HepG2 (cell line): ENCODE results near the gene FBXO7. TPM values are rescaled to one million over a fixed set of nuclear protein-coding genes. Genes with fewer than 3 reads are reported as not detected.

Source experiments
- GABPA ChIP-seq, 2 experiments: IDR thresholded peaks; 2 replicates each; pipeline ENCODE4 v1.6.1; 2011 to 2016; ENCODE audit warnings: low read depth in 2 of 2, low read length in 1 of 2, missing biosample characterization in 1 of 2, missing genetic modification characterization in 1 of 2
- GATA4 ChIP-seq: sonication (generic); IDR thresholded peaks from 2 replicates; pipeline ENCODE4 v1.6.1; 2016; ENCODE audit warnings: antibody characterized with exemption, low read depth, borderline replicate concordance
- GATAD2A ChIP-seq: IDR thresholded peaks from 2 replicates; pipeline ENCODE4 v1.6.1; 2016
- HCFC1 ChIP-seq: fragments of 150-350 bp; IDR thresholded peaks from 2 replicates; pipeline ENCODE4 v1.6.1; 2014; ENCODE audit warnings: low read depth, low read length
- MED13 ChIP-seq: sonication (generic); formaldehyde crosslinking; IDR thresholded peaks from 2 replicates; pipeline ENCODE4 v1.5.0; 2020; ENCODE audit warnings: missing genetic modification reagents
- NFKBIZ ChIP-seq: IDR thresholded peaks from 2 replicates; pipeline ENCODE4 v1.6.1; 2018; ENCODE audit warnings: missing genetic modification reagents, missing compliant biosample characterization
- NPAS2 ChIP-seq: sonication (generic); formaldehyde crosslinking; IDR thresholded peaks from 2 replicates; pipeline ENCODE4 v1.8.0; 2022; ENCODE audit warnings: mild to moderate bottlenecking, missing genetic modification reagents, borderline replicate concordance
- RNF2 ChIP-seq: fragments of 450-650 bp; conservative IDR thresholded peaks from 2 replicates; pipeline ENCODE4 v1.6.1; 2016; ENCODE audit warnings: low read depth
- TFAP4 ChIP-seq: sonication (generic); IDR thresholded peaks from 2 replicates; pipeline ENCODE4 v1.6.1; 2016; ENCODE audit warnings: low read depth, borderline replicate concordance
- ZBTB20 ChIP-seq: sonication (generic); formaldehyde crosslinking; IDR thresholded peaks from 2 replicates; pipeline ENCODE4 v1.8.1; 2023; ENCODE audit warnings: missing genetic modification reagents, low read depth, mild to moderate bottlenecking, borderline replicate concordance
- ZFP82 ChIP-seq: sonication (generic); formaldehyde crosslinking; IDR thresholded peaks from 2 replicates; pipeline ENCODE4 v1.5.1; 2020; ENCODE audit warnings: mild to moderate bottlenecking, missing genetic modification reagents, borderline replicate concordance
- ZHX2 ChIP-seq, 2 experiments: sonication (generic) in 1 of 2; formaldehyde crosslinking in 1 of 2; IDR thresholded peaks; 2 replicates each; pipeline versions ENCODE4 v1.6.1 to v1.9.0; 2014 to 2022; ENCODE audit warnings: antibody characterized with exemption in 1 of 2, borderline replicate concordance in 1 of 2, inconsistent platforms in 1 of 2, low read depth in 1 of 2, missing genetic modification reagents in 1 of 2
- ZNF224 ChIP-seq: sonication (generic); formaldehyde crosslinking; IDR thresholded peaks from 2 replicates; pipeline ENCODE4 v1.5.0; 2020; ENCODE audit warnings: mild to moderate bottlenecking, missing genetic modification reagents
- ZNF230 ChIP-seq: sonication (generic); formaldehyde crosslinking; IDR thresholded peaks from 2 replicates; pipeline ENCODE4 v1.4.0; 2020; ENCODE audit warnings: mild to moderate bottlenecking, missing genetic modification reagents
- ZNF510 ChIP-seq: sonication (generic); formaldehyde crosslinking; IDR thresholded peaks from 2 replicates; pipeline ENCODE4 v1.4.0; 2020; ENCODE audit warnings: low read depth, mild to moderate bottlenecking, missing genetic modification reagents
- ZNF556 ChIP-seq: sonication (generic); formaldehyde crosslinking; IDR thresholded peaks from 2 replicates; pipeline ENCODE4 v1.4.0; 2020; ENCODE audit warnings: mild to moderate bottlenecking, missing genetic modification reagents, borderline replicate concordance
- ZNF570 ChIP-seq: sonication (generic); formaldehyde crosslinking; IDR thresholded peaks from 2 replicates; pipeline ENCODE4 v1.4.0; 2020; ENCODE audit warnings: mild to moderate bottlenecking, missing genetic modification reagents, borderline replicate concordance
- ZNF576 ChIP-seq: sonication (generic); formaldehyde crosslinking; IDR thresholded peaks from 2 replicates; pipeline ENCODE4 v1.4.0; 2020; ENCODE audit warnings: mild to moderate bottlenecking, missing genetic modification reagents
- ZNF800 ChIP-seq: sonication (generic); formaldehyde crosslinking; IDR thresholded peaks from 2 replicates; pipeline ENCODE4 v1.4.0; 2020; ENCODE audit warnings: missing genetic modification reagents
- polyA plus RNA-seq, 8 experiments: library from polyadenylated mRNA; depleted of rRNA in 3 of 8; stranded (reverse) in 7 of 8; unstranded in 1 of 8; fragments of >200 nt; fragmentation: Illumina TruSeq in 4 of 8; extraction: Trizol in 4 of 8; gene quantifications; 2 replicates each; pipeline versions ENCODE4 v1.2.1 to v1.2.3, GENCODE V29; 2011 to 2016; ENCODE audit warnings: low read depth in 4 of 8, missing spikeins in 1 of 8, mixed read lengths in 1 of 8; ENCODE audit not compliant: insufficient read depth in 1 of 8
- total RNA-seq, 5 experiments: library from RNA; depleted of rRNA; stranded (reverse); fragments of >200 nt; fragmentation: Illumina TruSeq; extraction: Trizol; gene quantifications; 2 replicates each; pipeline ENCODE4 v1.2.3, GENCODE V29; 2016; ENCODE audit warnings: low read depth in 1 of 5

Gene FBXO7
- total and polyA plus RNA-seq, 2 of the 13 experiments (the other 11 are each of a cell fraction or from before 2014, with no cell fraction given), result 105 to 172 TPM

- TF ChIP-seq ZHX2 (IDR thresholded peaks at IDR 0.05; ENCODE audit: low read depth), result no peak; the same call in 1 of the 2 replicates
- TF ChIP-seq ZHX2 (CRISPR knock-in tag; IDR thresholded peaks at IDR 0.05; ENCODE audit: borderline replicate concordance), result no peak
- no peak; the same call in 1 of the 2 replicates for TF ChIP-seq NFKBIZ (CRISPR knock-in tag)
- TF ChIP-seq ZNF570 (CRISPR knock-in tag), result no peak
- TF ChIP-seq NPAS2 (CRISPR knock-in tag), result no peak; the same call in none of the 2 replicates
- TF ChIP-seq GABPA (IDR thresholded peaks at IDR 0.05; ENCODE audit: low read depth, low read length), result no peak
- TF ChIP-seq GABPA (CRISPR knock-in tag; IDR thresholded peaks at IDR 0.05; ENCODE audit: low read depth), result no peak
- peak; percentile 83; the same call in 1 of the 2 replicates for TF ChIP-seq TFAP4
- peak; percentile 72 for TF ChIP-seq GATAD2A (CRISPR knock-in tag)
- 0 out of 2 replicates have a peak, but pooled peaks have one; percentile 55 for TF ChIP-seq ZNF230
- no peak; the same call in 1 of the 2 replicates for TF ChIP-seq ZFP82
- TF ChIP-seq ZNF800 (CRISPR knock-in tag), result no peak; the same call in 1 of the 2 replicates
- peak; percentile 75 for TF ChIP-seq ZBTB20 (CRISPR knock-in tag)
- TF ChIP-seq MED13 (CRISPR knock-in tag), result no peak
- no peak for TF ChIP-seq RNF2
- TF ChIP-seq ZNF576 (CRISPR knock-in tag), result no peak
- TF ChIP-seq ZNF224 (CRISPR knock-in tag), result no peak
- TF ChIP-seq ZNF510 (CRISPR knock-in tag), result no peak
- TF ChIP-seq HCFC1, result no peak
- no peak for TF ChIP-seq ZNF556 (CRISPR knock-in tag)
- TF ChIP-seq GATA4, result no peak
Observed at GRCh38 chr22:32531931-32532819, 57.6 kb downstream of the FBXO7 start (continued).
